ENCODE measurements around the gene MED12L.

MED12L gene

DNA sequence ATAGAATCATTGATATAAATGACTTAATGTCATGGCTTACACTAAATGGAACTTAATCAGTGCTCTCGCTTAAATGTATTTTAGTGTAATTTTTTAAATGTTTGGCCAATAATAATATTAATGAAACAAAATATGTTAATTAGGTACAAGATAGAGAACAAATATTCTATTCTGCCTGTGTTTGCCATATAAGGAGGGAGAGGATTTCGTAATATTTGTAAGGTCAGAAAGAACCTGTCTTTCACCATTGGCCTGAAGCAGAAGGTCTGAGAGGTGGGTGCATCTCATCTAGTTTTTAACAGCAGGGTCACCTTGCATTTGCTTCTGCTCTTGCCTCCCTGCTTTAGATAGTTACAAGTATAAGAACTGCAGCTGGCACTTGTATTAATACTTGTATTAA is 228.7 kb downstream of the MED12L start:
- no peak for TF ChIP-seq SPI1 (IDR thresholded peaks at IDR 0.05; ENCODE audit: borderline replicate concordance, low read depth)
- TF ChIP-seq, protein P1, sequence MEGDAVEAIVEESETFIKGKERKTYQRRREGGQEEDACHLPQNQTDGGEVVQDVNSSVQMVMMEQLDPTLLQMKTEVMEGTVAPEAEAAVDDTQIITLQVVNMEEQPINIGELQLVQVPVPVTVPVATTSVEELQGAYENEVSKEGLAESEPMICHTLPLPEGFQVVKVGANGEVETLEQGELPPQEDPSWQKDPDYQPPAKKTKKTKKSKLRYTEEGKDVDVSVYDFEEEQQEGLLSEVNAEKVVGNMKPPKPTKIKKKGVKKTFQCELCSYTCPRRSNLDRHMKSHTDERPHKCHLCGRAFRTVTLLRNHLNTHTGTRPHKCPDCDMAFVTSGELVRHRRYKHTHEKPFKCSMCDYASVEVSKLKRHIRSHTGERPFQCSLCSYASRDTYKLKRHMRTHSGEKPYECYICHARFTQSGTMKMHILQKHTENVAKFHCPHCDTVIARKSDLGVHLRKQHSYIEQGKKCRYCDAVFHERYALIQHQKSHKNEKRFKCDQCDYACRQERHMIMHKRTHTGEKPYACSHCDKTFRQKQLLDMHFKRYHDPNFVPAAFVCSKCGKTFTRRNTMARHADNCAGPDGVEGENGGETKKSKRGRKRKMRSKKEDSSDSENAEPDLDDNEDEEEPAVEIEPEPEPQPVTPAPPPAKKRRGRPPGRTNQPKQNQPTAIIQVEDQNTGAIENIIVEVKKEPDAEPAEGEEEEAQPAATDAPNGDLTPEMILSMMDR (IDR thresholded peaks at IDR 0.05; ENCODE audit: insufficient read depth, low read length) = no peak
- no peak for TF ChIP-seq GABPA (IDR thresholded peaks at IDR 0.05; ENCODE audit: low read depth)
- TF ChIP-seq REST (IDR thresholded peaks at IDR 0.05; ENCODE audit: insufficient replicate concordance, low read depth) = no peak
- no peak for TF ChIP-seq POLR2AphosphoS5 (IDR thresholded peaks at IDR 0.05; ENCODE audit: low read depth)
- no peak for DNase-seq (ENCODE audit: low read depth in 1 of 2, low spot score in 1 of 2)
- Histone ChIP-seq H3K4me3 (replicated peaks; ENCODE audit: insufficient read depth, low read length) (no peak overlapping the region), H3K27me3 (ENCODE audit: insufficient read depth, poor library complexity, severe bottlenecking) (no peaks in the 10 kb centered on the region), H3K27ac (replicated peaks) (no peak overlapping the region)

DNA sequence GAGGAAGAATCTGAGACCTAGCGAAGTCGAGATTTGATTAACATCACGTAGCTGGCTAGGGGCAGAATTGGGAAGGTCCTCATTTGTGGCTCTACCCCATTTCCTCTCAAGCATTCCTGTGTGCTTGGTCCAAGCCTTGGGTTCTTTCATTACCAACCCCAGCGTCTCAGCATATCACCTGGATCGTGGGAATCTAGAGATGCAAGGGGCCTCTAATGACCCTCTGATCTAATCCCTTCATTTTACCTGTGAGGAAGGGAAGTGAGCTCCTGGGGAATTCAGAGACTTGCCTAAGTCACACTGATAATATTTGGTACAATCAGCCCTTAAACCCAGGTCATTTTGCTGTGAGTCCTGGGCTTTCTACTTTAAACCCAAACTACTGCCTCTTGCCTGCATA is 229.1 kb downstream of the MED12L start:
- Histone ChIP-seq H3K4me3 (replicated peaks; ENCODE audit: insufficient read depth, low read length) (no peak overlapping the region), H3K27me3 (ENCODE audit: insufficient read depth, poor library complexity, severe bottlenecking) (no peaks in the 10 kb centered on the region), H3K27ac (replicated peaks) (no peak overlapping the region)
- no peak for DNase-seq (ENCODE audit: low read depth in 1 of 2, low spot score in 1 of 2)
- no peak for TF ChIP-seq POLR2AphosphoS5 (IDR thresholded peaks at IDR 0.05; ENCODE audit: low read depth)
- TF ChIP-seq, protein P1 (IDR thresholded peaks at IDR 0.05; ENCODE audit: insufficient read depth, low read length) = no peak
- TF ChIP-seq SPI1 (IDR thresholded peaks at IDR 0.05; ENCODE audit: borderline replicate concordance, low read depth) = no peak
- TF ChIP-seq REST (IDR thresholded peaks at IDR 0.05; ENCODE audit: insufficient replicate concordance, low read depth) = no peak
- TF ChIP-seq GABPA (IDR thresholded peaks at IDR 0.05; ENCODE audit: low read depth) = no peak

DNA sequence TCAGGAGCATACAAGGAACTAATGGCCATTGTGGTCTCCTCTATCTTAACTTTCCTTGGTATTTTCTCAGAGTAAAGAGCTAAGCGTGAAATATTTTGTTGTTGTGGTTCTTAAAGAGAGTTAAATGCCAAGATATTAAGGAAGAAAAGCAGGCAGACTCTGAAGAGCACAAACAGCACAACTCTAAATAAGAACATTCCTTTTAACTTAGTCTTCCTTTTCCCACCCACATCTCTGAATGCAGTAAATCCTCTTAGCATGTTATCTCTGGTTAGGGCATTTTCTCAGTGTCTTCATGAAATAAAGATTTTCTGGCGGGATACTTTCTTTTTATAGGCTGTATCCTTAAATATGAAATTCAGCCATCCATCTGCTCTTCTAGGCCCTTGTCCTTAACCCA is 229.7 kb downstream of the MED12L start:
- no peak overlapping the region for H3K27ac ChIP-seq (replicated peaks)
- DNase-seq (ENCODE audit: low read depth in 1 of 2, low spot score in 1 of 2) = no peak
- no peaks in the 10 kb centered on the region for H3K27me3 ChIP-seq (ENCODE audit: insufficient read depth, poor library complexity, severe bottlenecking)
- TF ChIP-seq REST (IDR thresholded peaks at IDR 0.05; ENCODE audit: insufficient replicate concordance, low read depth) (no peak), SPI1 (IDR thresholded peaks at IDR 0.05; ENCODE audit: borderline replicate concordance, low read depth) (no peak), GABPA (IDR thresholded peaks at IDR 0.05; ENCODE audit: low read depth) (no peak), POLR2AphosphoS5 (IDR thresholded peaks at IDR 0.05; ENCODE audit: low read depth) (no peak)
- TF ChIP-seq, protein P1 (IDR thresholded peaks at IDR 0.05; ENCODE audit: insufficient read depth, low read length) = no peak
- H3K4me3 ChIP-seq (replicated peaks; ENCODE audit: insufficient read depth, low read length) = no peak overlapping the region
